Transverse colon (tissue), 4 donors: ENCODE measurements around the gene FKTN. TPM values are rescaled to one million over a fixed set of nuclear protein-coding genes. Genes with fewer than 3 reads are reported as not detected.
"Not testable (repeated sequence)": the region's sequence is repeated elsewhere in the genome, so short reads cannot be mapped to it uniquely, and the experiment has no call there.

Source experiments
- DNase-seq: peaks from one replicate; pipeline ENCODE4 v3.0.0-alpha.2; 2019
- H3K27ac ChIP-seq, 4 donors: fragments of 200-600 bp; sonication (generic); 2 replicates each; pipeline ENCODE4 v1.5.1; 2016 to 2018; ENCODE audit warnings: inconsistent platforms in 4 of 4
- H3K27me3 ChIP-seq: fragments of 200-600 bp; sonication (generic); 2 replicates; pipeline ENCODE4 v1.5.1; 2017; ENCODE audit warnings: inconsistent platforms
- H3K36me3 ChIP-seq, 4 donors: fragments of 200-600 bp; sonication (generic); 2 replicates each; pipeline ENCODE4 v1.5.1; 2017 to 2019; ENCODE audit warnings: inconsistent platforms in 4 of 4
- H3K4me1 ChIP-seq, 4 donors: fragments of 200-600 bp; sonication (generic); 2 replicates each; pipeline ENCODE4 v1.5.1; 2017 to 2020; ENCODE audit warnings: inconsistent platforms in 4 of 4
- H3K4me3 ChIP-seq, 4 donors: fragments of 200-600 bp; sonication (generic); 1 replicate in 1 of 4; 2 replicates in 3 of 4; pipeline versions ENCODE4 v1.5.1 to v1.6.1; 2017 to 2019; ENCODE audit warnings: inconsistent platforms in 4 of 4
- H3K9me3 ChIP-seq, 2 donors: fragments of 200-600 bp; sonication (generic); 2 replicates each; pipeline ENCODE4 v1.5.1; 2017 to 2019; ENCODE audit warnings: inconsistent platforms in 2 of 2
- CTCF ChIP-seq, 5 experiments: fragments of 200-600 bp in 3 of 5; fragments of 450-650 bp in 2 of 5; sonication (generic) in 3 of 5; IDR thresholded peaks; 1 replicate in 2 of 5; 2 replicates in 3 of 5; pipeline ENCODE4 v1.5.1; 2016 to 2017; ENCODE audit warnings: antibody characterized with exemption in 5 of 5, inconsistent platforms in 3 of 5, mild to moderate bottlenecking in 2 of 5, moderate library complexity in 1 of 5
- EP300 ChIP-seq: sonication (generic); formaldehyde crosslinking; IDR thresholded peaks from one replicate; pipeline ENCODE4 v1.6.1; 2017; ENCODE audit warnings: antibody characterized with exemption, low read depth
- POLR2A ChIP-seq: fragments of 450-650 bp; IDR thresholded peaks from one replicate; pipeline ENCODE4 v1.6.1; 2016; ENCODE audit warnings: antibody characterized with exemption, mild to moderate bottlenecking, moderate library complexity
- POLR2AphosphoS5 ChIP-seq, 3 donors: sonication (generic); formaldehyde crosslinking; IDR thresholded peaks; one replicate each; pipeline ENCODE4 v1.6.1; 2016; ENCODE audit warnings: antibody characterized with exemption in 3 of 3
- whole genome bisulfite sequencing, 2 donors: methylation state at CpG; one replicate each; pipeline ENCODE4 v1.1.5; 2018; ENCODE audit warnings: low coverage in 1 of 2; 5-methylcytosine and 5-hydroxymethylcytosine counted together
- in situ Hi-C, 4 donors: fragments of 200-750 bp; cut with MboI; loops; one replicate each; pipeline versions ENCODE4 v1.15.0 to v1.15.1; 2017; ENCODE audit warnings: low sequenced_read_pairs in 3 of 4, low pct_ligation_motif_present in 1 of 4, low pct_unique_long_range_greater_than_20kb in 1 of 4
- intact Hi-C: fragments of 100-400 bp; cut with DNase I; formaldehyde crosslinking; loops from one replicate; pipeline ENCODE4 v1.15.1; 2023; ENCODE audit warnings: low total_unique reads
- total RNA-seq, 4 donors: library from RNA; depleted of rRNA; stranded (reverse); fragments of >200 nt; gene quantifications; one replicate each; pipeline ENCODE4 v1.1.0, GENCODE V29; 2016

FKTN gene
- total RNA-seq, 4 donors from 2014 or later = 6.7 to 15.1 (median 14.5) TPM

- 90% methylated on average over 4 to 11 of the region's 11 CpGs for WGBS, 2 donors
- peaks cover 0 to 6% (median 0%) of the 10 kb centered on the region in 4 donors for H3K36me3 ChIP-seq
- DNase-seq = no peak
- TF ChIP-seq CTCF (IDR thresholded peaks at IDR 0.05) (no peak), EP300 (no peak), POLR2AphosphoS5 (IDR thresholded peaks at IDR 0.05) (no peak), POLR2A (no peak)
- intact Hi-C loops (no loop called here), in situ Hi-C loops (no loop called here)
- H3K27ac ChIP-seq = no peak overlapping the region
- H3K4me1 ChIP-seq = no peaks in the 10 kb centered on the region
- no peak overlapping the region for H3K4me3 ChIP-seq
- H3K9me3 ChIP-seq = no peaks in the 10 kb centered on the region
- H3K27me3 ChIP-seq = no peaks in the 10 kb centered on the region
Measured at GRCh38 chr9:105515811-105516413, 42.0 kb upstream of the FKTN start.

GRCh38 chr9:105519710-105520369, 38.1 kb upstream of the FKTN start:
- in situ Hi-C loops, H3K4me1 ChIP-seq, H3K27me3 ChIP-seq, H3K9me3 ChIP-seq, intact Hi-C loops, H3K36me3 ChIP-seq, DNase-seq: not testable (repeated sequence)
- peak overlapping the region; percentile 70 to 85 (median 83) for H3K27ac ChIP-seq
- H3K4me3 ChIP-seq = peak overlapping the region; percentile 28 to 48 (median 37)
- 97 to 98% methylated on average over 5 to 43 of the region's 43 CpGs for WGBS, 2 donors

- H3K4me1 ChIP-seq, H3K27me3 ChIP-seq, H3K9me3 ChIP-seq, H3K36me3 ChIP-seq, intact Hi-C loops, H3K27ac ChIP-seq, DNase-seq, H3K4me3 ChIP-seq, in situ Hi-C loops: not testable (repeated sequence)
- 93 to 94% methylated on average over 5 to 6 of the region's 6 CpGs for WGBS, 2 donors
Measured at GRCh38 chr9:105520992-105521391, 36.9 kb upstream of the FKTN start.

GRCh38 chr9:105522618-105523385, 35.1 kb upstream of the FKTN start:
- in situ Hi-C loops, H3K4me1 ChIP-seq, H3K36me3 ChIP-seq, H3K9me3 ChIP-seq, H3K27me3 ChIP-seq, intact Hi-C loops, H3K4me3 ChIP-seq, H3K27ac ChIP-seq, DNase-seq: not testable (repeated sequence)
- WGBS, 2 donors = 80 to 81% methylated on average over 5 to 10 of the region's 10 CpGs

- H3K4me3 ChIP-seq = no peak overlapping the region
- WGBS, 2 donors = 73 to 75% methylated on average over 3 of the region's 3 CpGs
- in situ Hi-C loops (no loop called here), intact Hi-C loops (no loop called here)
- peaks cover 0 to 13% (median 0%) of the 10 kb centered on the region in 4 donors for H3K36me3 ChIP-seq
- H3K27me3 ChIP-seq = no peaks in the 10 kb centered on the region
- DNase-seq = no peak
- no peak overlapping the region for H3K27ac ChIP-seq
- peaks cover 0 to 5% of the 10 kb centered on the region in 2 donors for H3K9me3 ChIP-seq
- peaks cover 0 to 4% (median 0%) of the 10 kb centered on the region in 4 donors for H3K4me1 ChIP-seq
- no peak for TF ChIP-seq CTCF (IDR thresholded peaks at IDR 0.05)
- no peak for TF ChIP-seq POLR2A
- TF ChIP-seq POLR2AphosphoS5 (IDR thresholded peaks at IDR 0.05) = no peak
- no peak for TF ChIP-seq EP300
Measured at GRCh38 chr9:105531530-105531929, 26.4 kb upstream of the FKTN start.
